ENCODE results near the gene STX18.
"Not testable (repeated sequence)": the region's sequence is repeated elsewhere in the genome, so short reads cannot be mapped to it uniquely, and the experiment has no call there.

STX18 gene

GRCh38 chr4:4477391-4477790 lies 64.5 kb downstream of the STX18 start:
- no peak for DNase-seq

GRCh38 chr4:4474476-4474875 lies 67.4 kb downstream of the STX18 start:
- DNase-seq: no peak

DNA sequence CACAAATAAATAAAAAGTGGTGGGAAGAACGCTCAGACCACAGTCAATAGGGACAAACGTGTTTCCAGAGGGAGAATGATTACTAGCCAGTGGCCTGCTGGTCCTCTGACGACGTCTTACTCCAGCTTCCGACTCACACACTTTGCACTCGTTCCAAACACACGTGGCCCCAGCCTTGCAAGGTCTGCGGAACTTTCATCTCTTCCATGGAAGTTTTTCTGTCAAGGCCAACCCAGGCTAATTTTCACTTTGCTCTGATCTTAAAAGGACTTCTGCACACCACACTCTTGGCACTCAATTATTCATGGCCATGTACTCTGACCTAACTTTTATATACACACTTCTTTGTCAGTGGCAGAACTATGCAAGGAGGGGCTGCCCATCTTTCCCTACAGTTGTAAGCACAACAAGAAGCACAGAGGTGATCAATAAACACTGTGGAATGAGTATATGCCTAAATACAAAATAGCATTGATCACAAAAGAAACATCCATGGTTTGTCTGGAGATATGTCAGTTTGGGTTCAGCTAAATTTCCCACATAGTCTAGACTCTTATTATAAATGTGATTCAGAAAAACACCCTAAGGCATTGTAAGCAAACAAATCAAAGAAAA lies 69.4 kb downstream of the STX18 start:
- no peak for DNase-seq

GRCh38 chr4:4471195-4471594 lies 70.7 kb downstream of the STX18 start:
- DNase-seq: no peak

DNA sequence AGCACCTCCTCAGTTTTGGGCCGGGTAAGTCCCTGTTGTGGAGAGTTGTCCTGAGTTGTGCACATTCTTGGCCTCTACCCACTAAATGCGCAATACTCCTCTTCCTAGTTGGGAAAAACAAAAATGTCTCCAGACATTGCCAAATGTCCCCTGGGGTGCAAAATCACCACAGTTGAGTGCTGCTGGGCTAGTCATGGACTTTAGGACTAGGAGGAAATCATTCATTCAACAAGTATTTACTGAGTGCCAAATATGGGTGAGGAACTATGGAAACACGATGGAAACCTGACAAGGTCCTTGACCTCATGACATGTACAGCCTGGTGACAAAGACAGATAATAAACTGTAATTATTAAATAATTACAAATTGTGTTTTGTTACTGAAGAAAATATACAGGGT lies 71.6 kb downstream of the STX18 start:
- DNase-seq: no peak

DNA sequence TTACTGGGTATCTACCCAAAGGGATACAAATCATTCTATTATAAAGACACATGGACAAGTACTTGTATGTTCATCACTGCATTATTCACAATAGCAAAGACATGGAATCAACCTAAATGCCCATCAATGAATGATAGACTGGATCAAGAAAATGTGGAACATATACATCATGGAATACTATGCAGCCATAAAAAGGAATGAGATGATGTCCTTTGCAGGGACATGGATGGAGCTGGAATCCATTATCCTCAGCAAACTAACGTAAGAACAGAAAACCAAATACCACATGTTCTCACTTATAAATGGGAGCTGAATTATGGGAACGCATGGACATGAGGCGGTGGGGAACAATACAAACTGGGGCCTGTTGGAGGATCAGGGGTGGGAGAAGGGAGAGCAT lies 76.6 kb downstream of the STX18 start:
- DNase-seq: not testable (repeated sequence)

DNA sequence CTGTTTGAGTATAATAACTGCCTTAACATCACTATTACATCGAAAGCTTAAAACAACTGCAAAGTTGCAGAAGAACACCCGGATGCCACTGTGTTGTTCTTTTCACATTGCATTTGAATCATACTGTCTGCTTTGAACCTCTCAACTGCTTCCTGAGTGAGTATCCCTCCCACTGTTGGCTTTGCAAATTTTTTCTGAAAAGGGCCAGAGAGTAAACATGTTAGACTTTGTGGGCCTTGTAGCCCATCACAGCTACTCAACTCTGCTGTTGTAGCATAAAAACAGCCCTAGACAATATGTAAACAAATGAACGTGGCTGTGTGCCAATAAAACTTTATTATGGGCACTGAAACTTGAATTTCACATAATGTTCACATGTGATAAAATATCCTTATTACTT lies 78.9 kb downstream of the STX18 start:
- no peak for DNase-seq

DNA sequence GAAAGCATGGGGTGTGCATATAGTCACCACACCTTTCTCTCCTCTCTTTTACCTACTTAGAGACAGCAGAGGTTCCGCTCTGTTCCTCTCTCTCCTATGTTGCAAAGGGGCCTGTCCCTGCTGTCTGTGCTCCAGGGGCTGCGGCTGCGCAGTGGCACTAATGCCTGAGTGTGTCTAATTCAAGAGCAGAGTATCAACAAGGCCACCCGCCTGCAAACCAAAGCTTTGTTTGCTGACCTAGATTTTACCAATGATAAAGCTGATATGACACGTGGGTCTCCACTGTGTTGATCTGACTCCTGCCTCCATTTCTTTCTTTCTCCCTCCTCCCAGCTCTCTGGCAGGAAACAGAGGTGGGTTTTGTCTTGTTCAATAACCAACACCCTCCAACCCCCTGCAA lies 80.0 kb downstream of the STX18 start:
- peak; percentile 53 for DNase-seq

DNA sequence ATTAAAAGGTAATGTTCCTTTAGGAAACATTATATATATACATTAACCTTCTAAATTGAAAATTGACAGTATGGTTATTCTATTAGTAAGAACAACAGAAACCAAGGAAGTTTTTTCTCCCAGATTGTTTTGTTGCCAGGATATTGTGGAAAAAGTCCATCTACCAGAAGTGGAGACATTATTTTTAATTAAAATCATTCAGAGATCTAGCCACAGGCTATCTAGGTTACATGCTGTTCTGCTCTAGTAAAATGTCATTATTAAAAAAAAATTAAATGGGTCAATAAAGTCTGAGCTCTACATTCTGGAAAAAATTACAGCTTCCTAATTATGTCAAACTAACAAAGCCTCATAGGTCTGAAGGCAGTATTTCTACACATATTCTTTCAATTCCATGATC lies 80.7 kb downstream of the STX18 start:
- DNase-seq: no peak

DNA sequence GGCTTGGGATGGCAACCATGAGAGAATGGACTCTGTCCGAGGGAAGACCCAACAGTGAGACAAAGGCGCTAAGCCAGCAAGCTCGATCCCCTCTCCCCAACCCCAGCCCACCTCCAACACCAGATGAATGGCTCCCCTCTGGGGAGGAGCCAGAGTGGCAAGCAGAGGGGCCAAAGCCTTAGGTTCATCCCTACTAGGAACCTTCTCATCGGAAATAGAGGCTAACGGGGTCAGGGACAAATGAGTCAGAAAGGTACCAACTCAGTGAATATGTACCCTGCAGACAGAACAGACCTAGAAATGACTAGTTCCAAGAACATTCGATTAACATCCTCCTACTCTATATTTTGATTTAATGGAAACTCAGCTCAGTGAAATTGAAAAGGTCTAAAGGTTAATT lies 81.1 kb downstream of the STX18 start:
- DNase-seq: no peak

- DNase-seq: no peak
Observed at GRCh38 chr4:4459181-4459580, 82.7 kb downstream of the STX18 start.

DNA sequence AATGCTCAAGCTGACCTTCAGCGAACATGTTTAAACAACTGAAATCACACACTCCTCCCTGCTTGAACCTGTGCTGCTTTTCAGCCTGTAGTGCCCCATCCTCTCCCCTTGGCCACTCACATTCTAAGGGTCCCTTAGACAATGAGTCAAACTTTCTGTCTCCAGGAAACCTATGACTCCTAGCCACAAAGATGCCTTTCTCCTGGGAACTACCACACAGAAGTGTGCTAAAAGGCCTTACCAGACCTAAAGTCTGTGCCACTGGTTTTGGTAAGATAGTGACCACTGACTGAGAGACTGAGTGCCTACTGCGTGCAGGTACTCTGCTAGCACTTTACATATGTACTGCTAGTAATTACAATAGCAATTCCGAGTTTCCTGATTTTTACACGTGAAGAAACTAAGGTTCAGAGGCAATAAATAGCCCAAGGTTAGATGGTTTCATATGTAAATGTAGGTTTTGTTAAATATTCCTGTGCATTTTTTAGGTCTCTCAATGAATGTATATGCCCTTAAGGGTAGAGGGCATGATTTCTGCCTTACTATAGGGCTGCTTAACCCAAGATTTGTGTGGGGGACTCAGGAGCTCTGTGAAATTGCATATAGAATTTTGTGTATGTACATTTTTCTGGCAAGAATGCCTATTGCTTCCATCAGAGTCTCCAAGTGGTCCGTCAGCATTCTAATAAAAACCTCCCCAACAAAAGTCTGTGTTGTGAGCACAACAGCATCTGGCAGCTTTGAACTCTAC lies 83.9 kb downstream of the STX18 start:
- no peak for DNase-seq

DNA sequence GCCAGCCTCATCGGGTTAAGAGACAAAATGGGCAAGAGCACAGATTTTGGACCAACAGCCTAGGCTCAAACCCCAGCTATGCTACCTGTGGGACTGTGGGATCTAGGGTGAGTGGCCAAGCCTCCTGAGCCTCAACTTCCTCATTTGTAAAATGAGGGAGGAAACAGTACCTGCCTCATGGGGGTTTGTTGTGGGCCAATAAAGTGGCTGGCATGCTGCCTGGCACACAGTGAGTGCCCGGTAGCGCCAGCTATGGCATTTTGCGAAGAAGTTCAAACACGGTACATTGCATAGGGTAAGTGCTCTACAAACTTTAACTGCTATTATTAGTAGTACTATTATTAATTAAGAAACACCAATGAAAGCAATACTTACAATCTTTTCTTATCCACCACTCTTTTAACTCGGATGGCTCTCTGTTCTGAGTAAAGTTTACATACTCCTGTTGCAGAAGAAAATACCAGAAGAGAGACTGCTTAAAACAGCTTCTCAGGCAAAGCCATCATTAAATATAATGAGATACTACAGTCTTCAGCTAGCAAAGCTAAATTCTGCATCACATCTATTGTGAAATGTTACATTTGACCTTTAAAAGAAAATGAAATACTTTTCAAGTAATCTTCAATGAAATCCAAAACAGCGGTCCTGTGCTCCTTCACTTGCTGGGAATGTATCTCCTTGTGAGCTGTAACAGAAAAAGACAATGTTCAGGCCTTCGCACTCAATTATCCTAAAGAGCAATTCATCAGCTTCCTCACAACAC lies 84.9 kb downstream of the STX18 start:
- no peak for DNase-seq

DNA sequence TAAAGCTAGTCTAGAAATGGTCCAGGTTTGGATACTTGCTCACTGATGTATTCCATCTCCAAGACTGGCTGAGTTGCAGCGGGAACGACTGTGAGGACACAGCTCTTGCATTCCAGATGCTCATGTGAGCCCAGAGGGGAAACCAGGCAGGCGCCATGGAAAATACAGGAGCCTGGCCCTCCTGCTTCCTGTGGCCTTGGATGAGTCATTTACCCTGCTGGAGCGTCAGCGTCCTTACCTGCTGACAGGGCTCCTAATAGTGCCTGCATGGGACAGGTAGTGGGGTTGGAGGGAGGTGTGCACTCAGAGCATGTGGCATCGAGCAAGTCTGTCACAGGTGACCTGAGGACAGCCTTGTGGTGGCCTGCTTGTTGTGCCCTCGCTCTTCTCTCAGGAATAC lies 85.5 kb downstream of the STX18 start:
- DNase-seq: no peak

DNA sequence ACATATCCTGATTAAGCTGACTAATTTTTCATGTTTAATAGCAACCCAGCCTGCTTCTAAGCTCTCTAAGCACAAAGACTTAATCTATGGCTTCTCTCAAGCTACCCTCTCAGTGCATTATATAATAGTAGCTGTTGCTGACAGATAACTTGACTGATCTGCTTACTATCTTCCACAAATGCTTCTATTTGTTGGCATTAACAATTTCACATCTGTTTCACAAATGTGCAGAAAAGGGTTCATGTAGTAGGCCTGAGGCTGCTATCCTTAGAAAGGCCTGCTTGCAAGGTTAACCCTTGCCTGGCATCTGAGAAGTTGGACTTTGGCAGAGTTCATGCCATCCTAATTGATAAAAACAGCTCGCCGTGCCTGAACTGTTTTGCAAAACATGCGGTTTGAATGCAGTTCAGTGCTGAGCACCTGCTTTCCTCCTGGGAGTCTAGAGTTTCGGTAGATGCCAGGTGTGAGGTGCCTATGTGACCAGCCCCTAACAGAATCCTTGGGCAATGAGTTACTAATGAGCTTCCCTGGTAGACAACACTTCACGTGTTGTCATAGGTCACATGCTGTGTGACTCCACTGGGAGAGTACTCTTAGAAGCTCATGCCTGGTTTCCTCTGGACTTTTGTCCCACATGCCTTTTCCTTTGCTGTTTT lies 86.5 kb downstream of the STX18 start:
- DNase-seq: peak; percentile 80

- no peak for DNase-seq
Observed at GRCh38 chr4:4446434-4446833, 95.4 kb downstream of the STX18 start.

- no peak for DNase-seq
Observed at GRCh38 chr4:4443821-4444220, 98.0 kb downstream of the STX18 start.

DNA sequence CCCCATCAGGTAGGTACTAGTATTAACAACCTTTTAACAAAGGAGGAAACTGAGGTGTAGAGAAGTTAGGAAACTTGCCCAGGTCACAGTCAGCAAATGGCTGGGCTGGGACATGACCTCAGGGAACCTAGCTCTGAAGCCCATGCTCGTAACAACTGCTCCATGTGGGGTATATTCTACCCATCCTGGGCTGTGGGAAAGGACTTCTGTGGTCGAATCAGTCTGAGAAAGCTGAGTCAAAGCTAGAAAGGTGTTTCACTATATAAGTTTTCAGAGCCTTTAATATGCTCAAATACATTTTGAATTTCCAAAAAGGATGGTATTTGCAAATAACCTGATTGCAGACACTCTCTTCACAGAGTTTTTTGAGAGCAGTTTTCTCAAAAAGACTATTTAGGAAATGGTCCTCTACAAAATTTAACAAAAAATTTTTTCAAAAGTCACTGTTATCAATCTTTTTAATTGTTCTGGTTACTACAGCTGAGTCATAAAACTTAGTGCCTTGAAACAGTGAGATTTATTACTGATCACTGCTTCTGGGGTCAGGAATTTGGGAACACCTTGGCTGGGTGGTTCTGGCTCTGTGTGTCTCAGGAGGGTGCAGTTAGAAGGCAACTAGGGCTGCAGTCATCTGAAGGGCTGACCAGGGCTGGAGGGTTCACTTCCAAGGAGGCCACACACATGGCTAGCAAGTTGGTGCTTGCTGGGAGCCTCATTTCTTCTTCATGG lies 101.4 kb downstream of the STX18 start:
- DNase-seq: no peak

- DNase-seq: no peak
Observed at GRCh38 chr4:4439782-4440181, 102.1 kb downstream of the STX18 start.

GRCh38 chr4:4438891-4439290 lies 103.0 kb downstream of the STX18 start:
- no peak for DNase-seq

DNA sequence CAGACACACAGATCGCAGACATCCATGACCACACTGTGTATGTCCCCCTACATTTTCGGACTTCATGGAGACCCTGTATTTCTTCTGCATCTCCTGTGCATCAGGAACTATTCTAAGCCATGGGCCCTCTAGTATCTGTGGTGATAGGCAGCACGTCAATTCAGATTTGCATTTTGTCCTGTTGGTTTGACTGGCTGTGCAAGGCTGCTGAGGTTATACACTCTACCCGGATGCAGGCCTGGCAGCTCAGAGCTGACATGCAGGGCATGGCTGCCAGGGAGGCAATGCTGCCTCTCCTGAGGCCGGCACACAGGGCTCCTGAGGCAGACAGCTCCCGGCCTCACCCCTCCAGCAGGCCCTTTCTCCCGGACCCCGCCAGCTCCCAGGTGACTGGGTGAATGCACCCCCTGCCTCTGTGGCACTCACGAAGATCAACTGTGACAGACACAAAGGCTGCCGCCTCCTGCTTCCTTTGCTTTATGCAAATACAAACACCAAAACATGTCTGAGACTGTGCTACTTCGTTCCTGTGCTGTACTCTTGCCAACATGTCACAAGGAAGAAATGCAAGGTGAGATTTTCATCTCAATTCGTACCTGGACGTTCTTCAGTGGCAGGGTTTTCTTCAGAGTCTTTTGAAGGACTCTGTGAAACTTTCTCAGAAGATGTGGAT lies 103.9 kb downstream of the STX18 start:
- DNase-seq: no peak

DNA sequence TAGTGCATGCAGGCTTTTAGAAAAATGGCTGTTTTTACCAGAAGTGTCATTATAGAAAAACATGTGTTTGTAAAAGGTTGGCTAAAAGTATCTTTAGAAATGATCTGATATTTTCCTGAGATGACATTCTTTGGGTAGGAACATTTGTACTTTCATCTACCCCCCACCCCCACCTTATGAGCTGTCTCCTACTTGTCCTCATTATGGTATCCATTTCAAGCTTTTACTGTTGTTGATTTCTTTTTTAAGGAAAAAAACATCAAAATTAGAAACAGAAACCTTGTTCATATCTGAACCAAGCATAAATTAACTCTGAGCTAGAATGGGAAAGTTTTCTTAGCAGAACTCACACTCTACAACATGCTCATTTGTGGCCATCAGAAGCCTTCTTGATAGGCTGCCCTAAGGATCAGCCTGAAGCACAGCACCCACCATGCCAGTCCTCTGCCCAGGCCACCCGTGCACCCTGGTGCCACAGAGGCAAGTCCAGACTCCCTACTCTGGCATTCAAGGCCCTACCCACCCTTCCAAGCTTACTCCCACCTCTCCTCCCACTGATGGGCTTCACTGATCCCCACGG lies 105.5 kb downstream of the STX18 start:
- no peak for DNase-seq
